ENCODE data around the gene STAB2.
A peak's percentile ranks its signal among the peaks of the same experiment; 100 is the strongest.

Gene STAB2

GRCh38 chr12:103698752-103699560 is 111.9 kb downstream of the STAB2 start:
- DNase-seq, result no peak

GRCh38 chr12:103705098-103705497 is 118.0 kb downstream of the STAB2 start:
- DNase-seq, result no peak

- DNase-seq, result no peak
These were observed 118.9 kb downstream of the STAB2 start for GRCh38 chr12:103705927-103706326.

- no peak for DNase-seq
These were observed 120.4 kb downstream of the STAB2 start for GRCh38 chr12:103707446-103707845.

- no peak for DNase-seq
These were observed 123.5 kb downstream of the STAB2 start for GRCh38 chr12:103710544-103710943.

GRCh38 chr12:103712216-103712615 is 125.1 kb downstream of the STAB2 start:
- no peak for DNase-seq

- no peak for DNase-seq
These were observed 128.4 kb downstream of the STAB2 start for GRCh38 chr12:103715494-103715893.

- no peak for DNase-seq
These were observed 129.6 kb downstream of the STAB2 start for GRCh38 chr12:103716517-103717196.

GRCh38 chr12:103725398-103725797 is 138.3 kb downstream of the STAB2 start:
- no peak for DNase-seq

GRCh38 chr12:103727638-103728037 is 140.6 kb downstream of the STAB2 start:
- no peak for DNase-seq

GRCh38 chr12:103728323-103728722 is 141.2 kb downstream of the STAB2 start:
- no peak for DNase-seq

GRCh38 chr12:103729499-103729898 is 142.4 kb downstream of the STAB2 start:
- no peak for DNase-seq

GRCh38 chr12:103731539-103731938 is 144.5 kb downstream of the STAB2 start:
- DNase-seq, result no peak

- DNase-seq, result no peak
These were observed 147.8 kb downstream of the STAB2 start for GRCh38 chr12:103734863-103735262.

- no peak for DNase-seq
These were observed 148.2 kb downstream of the STAB2 start for GRCh38 chr12:103735291-103735690.

GRCh38 chr12:103736572-103736971 is 149.5 kb downstream of the STAB2 start:
- DNase-seq, result no peak

- no peak for DNase-seq
These were observed 150.8 kb downstream of the STAB2 start for GRCh38 chr12:103737881-103738280.

GRCh38 chr12:103742349-103742932 is 155.4 kb downstream of the STAB2 start:
- DNase-seq, result no peak

- no peak for DNase-seq
These were observed 156.7 kb downstream of the STAB2 start for GRCh38 chr12:103743788-103744187.

- DNase-seq, result no peak
These were observed 158.9 kb downstream of the STAB2 start for GRCh38 chr12:103745962-103746361.

- DNase-seq, result peak; percentile 3
These were observed 160.9 kb downstream of the STAB2 start for GRCh38 chr12:103748002-103748401.

- no peak for DNase-seq
These were observed 161.8 kb downstream of the STAB2 start for GRCh38 chr12:103748875-103749274.

- no peak for DNase-seq
These were observed 164.1 kb downstream of the STAB2 start for GRCh38 chr12:103751171-103751570.

GRCh38 chr12:103751600-103751999 is 164.5 kb downstream of the STAB2 start:
- DNase-seq, result no peak
